Caki2 (cell line): Measurements from ENCODE around the gene SGTA. TPM values are rescaled to one million over a fixed set of nuclear protein-coding genes. Genes with fewer than 3 reads are reported as not detected.

Source experiments
- DNase-seq: peaks from one replicate; pipeline ENCODE4 v3.0.0-alpha.2; 2015; ENCODE audit warnings: low read depth
- in situ Hi-C: cut with HindIII; loops from 2 replicates; pipeline ENCODE4 v1.10.0; 2016; ENCODE audit warnings: low sequenced_read_pairs, low pct_unique_long_range_greater_than_20kb, mixed read lengths
- total RNA-seq: library from RNA; depleted of rRNA; stranded (reverse); fragments of >200 nt; shearing (Covaris generic); gene quantifications from 2 replicates; pipeline ENCODE4 v1.2.3, GENCODE V29; 2014; ENCODE audit warnings: low replicate concordance

The SGTA gene
- total RNA-seq, 1 experiment from 2014 or later: 62.5 TPM

DNA sequence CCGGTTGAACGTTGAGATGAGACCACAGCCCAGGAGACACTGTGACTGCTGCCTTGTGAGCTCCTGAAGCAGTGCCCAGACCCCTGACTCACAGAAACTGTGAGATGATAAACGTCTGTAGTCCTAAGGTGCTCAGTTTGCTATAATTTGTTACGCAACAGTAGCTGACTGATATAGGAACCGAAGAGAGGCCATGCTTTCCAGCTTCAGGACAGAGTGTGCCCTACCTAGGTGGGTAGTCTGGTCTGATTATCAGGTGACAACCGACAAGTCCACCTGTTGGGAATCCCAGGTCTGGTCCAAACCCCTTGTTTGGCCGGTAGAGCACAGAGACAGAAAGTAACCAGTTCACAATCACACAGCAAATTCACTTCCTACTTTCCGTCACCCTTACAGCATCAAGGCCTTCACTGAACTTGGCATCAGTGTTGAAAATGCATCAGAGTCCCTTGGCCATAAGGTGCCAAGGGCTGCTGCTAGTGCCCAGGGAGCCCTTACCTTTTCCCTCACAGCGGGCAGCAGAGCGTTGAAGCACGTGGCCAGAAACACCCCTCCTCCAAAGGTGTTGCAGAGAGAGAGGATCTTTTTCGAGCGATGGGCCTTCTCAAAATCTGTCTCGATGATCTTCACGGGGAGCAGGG is 46.4 kb downstream of the SGTA start:
- in situ Hi-C loops: no loop called here
- DNase-seq: no peak

DNA sequence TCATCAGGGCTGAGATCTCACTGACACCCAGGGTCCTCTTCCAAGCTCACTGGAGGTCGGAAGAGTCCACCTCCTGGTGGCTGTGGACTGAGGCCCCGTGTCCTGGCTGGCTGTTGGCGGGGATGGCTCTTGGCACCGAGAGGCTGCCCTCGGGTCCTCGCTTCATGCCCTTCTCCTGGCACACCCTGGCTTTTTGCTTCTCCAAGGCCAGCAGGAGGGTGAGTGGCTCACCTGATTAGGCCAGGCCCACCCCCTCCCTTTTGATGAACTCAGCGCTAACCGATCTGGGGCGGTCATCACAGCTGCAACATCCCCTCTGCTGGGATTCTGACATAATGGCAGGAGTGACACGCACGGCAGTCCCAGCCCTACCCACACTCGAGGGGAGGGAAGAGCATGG is 47.7 kb downstream of the SGTA start:
- in situ Hi-C loops: no loop called here
- DNase-seq: no peak

DNA sequence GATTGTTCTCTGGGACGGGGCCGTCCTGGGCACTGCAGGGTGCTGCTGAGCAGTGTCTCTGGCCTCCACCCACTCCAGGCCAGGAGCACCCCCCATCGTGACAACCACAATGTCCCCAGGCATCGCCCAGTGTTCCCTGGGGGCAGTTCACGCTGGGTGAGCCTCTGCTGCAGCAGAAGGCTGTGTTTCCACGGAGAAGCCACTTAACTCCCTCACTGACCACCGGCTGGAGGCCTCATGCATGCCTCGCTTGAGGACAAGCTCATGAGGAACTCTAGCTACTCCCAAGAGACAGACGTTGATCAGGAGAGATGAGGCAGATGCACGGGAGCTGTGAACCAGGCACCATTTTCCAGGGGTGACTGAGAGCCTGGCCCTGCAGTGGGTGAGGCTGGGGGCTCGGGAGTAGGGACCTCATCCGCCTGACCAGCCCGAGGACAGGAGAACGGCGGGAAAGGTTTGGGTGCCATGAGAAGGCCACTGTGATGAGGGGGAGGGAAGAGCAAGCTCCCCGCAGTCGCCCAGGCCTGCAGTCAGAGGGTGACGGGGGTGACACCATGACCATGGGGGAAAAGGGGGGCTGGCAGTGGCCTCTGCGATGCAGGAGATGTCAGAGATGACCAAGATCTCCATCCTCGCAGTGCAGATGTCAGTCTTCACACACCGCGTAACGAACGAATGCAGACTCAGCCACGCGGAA is 48.3 kb downstream of the SGTA start:
- DNase-seq: no peak
- in situ Hi-C loops: no loop called here

DNA sequence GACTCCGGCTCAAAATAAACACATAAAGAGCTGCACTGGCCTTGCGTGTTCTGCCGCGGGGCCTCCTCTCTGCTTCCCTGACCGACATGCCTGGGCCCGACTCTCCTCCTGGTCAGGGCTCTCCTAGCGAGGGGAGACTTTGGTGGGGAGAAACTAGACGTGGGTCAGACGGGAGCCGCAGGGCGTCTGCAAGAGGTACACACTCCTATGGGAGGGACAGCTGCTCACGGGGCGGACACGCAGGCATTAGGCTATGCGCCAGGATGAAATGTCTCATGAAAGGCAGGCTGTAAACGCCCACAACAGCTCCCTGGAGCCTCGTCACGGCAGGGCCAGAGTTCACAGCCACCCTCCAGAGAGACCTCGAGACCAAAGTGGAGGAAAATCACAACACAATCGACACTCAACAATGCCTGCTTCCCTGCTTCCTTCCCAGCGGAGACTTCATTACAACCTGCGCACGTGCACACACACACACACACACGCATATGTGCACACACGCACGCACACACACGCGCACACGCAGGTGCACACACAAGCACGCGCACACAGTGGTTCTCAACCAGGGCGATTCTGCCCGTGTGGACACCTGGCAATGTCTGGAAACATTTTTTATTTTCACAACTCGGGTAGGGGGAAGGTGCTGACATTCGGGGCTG is 49.0 kb downstream of the SGTA start:
- DNase-seq: no peak
- in situ Hi-C loops: no loop called here

DNA sequence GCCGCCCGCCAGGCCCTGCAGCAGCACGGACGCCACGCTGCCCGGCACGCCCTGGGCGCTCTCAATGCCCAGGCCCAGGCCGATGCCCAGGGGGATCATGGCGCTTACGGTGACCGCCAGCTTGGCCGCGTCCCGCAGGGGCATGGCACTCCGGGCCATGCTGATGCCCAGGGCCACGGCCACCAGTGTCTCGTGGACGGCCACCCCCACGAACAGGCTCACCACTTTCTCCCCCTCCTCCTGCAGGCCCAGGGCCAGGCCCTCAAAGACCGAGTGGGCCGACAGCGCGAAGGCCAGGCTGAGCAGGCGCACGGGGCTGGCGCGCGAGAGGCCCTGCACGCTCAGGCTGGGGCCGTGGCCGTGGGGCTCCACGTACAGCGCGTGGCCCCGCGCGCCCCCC is 50.2 kb downstream of the SGTA start:
- in situ Hi-C loops: no loop called here
- no peak for DNase-seq

DNA sequence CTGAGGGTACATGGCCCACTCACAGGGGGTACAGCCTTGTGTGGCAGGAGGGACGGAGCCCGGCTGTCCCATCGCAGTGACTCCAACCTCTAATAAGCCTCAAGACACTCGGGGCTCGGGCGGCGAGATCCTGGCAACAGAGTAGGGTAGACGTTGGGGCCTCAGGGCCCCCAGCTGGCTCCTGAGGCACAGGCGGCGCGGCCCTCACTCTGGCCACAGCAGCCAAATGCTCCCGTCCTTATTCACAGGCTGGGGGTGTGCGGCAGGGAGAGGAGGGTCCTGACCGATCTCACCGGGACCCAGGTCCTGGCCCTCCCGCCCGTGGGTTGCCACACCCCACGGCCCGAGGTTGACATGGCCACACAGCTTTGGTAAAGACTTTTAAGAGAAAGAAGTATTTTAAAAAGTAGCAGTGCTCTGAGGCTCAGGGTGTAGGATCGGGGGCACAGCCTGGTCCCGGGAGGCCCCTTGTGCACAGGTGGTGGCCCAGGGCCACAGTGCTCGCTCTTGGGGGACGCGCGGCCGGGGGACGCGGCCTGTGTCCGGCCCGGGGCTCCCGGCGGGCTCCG is 50.8 kb downstream of the SGTA start:
- DNase-seq: no peak
- in situ Hi-C loops: no loop called here

DNA sequence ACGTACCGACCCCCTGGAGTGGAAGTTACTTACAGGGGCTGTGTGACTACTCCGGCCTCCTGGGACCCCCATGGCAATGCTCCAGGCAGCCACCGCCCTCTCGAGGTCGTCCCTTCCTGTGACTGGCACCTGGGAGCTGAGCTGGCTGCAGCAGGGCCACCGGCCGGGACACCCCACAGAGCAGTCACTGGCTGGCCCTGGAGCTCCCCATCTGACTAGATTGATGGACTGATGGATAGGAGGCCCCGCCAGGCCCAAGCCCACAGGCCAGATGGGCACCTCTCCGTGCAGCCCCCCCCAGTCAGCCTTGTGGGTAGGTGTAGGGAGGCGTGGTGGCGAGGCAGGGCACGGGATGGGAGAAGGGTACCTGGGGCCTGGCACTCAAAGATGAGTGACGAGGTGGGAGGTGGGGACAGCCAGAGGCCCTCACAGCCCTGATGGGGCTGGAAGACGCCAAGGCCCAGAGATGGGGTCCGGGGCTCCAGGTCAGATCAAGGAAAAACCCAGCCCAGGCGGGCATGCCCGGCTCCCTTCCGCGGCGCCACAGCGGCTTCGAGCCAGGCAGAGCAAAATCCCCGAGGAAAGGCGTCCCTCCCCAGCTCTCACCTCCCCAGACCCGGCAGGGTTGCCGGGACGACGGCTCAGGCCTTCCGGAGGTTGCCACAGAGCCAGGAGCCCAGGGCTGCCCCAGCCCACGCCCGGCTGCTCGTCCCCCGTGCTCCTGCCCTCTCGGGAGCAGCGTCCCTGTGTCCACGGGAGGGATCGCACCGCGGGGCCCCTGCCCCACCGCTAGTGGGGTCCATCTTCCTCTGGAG is 51.7 kb downstream of the SGTA start:
- in situ Hi-C loops: no loop called here

DNA sequence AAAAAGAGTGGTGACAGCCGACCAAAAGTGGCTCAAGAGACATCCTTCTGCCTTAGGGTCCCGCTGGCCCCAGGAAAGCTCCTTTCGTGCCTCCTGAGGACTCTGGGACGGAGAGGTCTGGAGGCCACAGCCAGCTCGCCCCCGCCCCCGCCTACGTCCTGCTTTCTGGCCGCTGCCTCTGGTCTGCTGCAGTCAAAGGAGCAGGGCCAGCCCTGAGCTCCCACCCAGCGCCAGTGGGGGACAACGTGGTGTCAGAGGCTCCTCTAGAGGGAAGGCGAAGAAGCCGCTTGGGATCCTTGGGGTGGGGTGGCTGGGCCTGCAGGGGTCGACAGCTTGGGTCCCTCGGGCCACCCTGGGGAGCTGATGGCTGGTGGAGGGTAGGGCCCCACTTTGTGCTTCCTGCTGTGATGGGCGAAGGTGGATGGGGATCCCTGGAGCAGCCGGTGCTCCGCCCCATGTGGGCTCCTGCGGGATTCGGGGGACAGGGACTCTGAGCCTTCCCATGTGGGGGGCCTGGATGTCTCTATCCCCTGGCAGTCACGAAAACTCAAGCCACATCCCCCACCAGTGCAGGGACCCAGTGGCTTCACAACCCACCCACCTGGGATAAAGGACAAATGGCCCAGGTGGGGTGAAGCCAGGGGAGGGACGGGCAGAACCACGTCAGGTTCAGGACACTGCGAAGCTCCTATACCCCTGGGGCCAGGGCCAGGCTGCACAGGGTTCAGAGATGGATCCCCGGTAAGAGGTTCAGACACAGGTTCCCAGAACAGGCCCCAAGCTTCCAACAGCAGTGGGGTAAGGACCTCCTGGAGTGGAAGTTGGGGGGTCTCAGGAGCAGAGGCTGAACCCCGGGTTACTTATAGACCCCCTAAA is 52.9 kb downstream of the SGTA start:
- no peak for DNase-seq
- in situ Hi-C loops: no loop called here

More for the DNA sequence above, 51.7 kb downstream of the SGTA start:
- no peak for DNase-seq

DNA sequence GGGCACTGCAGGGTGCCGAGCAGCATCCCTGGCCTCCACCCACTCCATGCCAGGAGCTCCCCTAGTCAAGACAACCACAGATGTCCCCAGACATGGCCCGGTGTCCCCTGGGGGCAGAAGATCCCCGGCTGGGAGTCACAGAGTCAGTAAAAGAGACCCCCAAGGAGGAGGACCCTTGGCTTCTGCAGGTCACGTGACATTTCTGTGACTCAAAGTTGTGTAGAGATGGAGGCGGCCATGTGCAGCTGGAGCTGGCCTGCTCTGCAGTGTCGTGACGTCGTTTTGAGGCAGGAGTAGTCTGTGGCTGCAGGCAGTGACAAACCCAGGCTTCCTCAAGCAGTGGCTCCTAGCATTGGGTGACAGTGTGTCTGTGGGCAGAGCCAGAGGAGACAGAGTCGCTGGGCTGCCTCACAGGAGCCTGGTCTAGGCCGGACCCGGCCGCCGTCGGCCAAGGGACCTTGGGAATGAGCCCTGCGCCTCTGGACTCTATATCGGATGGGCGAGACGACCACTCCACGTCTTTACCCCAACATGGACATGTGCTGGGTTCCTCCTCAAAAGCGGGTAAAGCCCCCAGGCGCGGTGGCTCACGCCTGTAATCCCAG is 54.2 kb downstream of the SGTA start:
- in situ Hi-C loops: no loop called here
- no peak for DNase-seq

DNA sequence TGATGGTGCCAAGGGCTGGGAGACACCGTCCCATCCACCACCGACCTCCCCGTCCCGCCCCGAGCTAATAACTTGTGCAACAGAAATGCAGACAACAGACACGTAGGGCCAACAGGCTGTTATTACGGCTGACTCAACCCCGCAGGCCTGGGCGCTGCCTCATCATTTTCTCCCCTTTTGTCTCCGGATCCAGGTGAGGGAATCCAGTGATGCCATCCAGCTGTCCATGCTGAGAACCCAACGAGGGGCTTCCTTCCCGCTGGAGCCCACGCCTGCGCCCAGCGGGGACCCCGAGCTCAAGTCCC is 55.5 kb downstream of the SGTA start:
- no peak for DNase-seq

DNA sequence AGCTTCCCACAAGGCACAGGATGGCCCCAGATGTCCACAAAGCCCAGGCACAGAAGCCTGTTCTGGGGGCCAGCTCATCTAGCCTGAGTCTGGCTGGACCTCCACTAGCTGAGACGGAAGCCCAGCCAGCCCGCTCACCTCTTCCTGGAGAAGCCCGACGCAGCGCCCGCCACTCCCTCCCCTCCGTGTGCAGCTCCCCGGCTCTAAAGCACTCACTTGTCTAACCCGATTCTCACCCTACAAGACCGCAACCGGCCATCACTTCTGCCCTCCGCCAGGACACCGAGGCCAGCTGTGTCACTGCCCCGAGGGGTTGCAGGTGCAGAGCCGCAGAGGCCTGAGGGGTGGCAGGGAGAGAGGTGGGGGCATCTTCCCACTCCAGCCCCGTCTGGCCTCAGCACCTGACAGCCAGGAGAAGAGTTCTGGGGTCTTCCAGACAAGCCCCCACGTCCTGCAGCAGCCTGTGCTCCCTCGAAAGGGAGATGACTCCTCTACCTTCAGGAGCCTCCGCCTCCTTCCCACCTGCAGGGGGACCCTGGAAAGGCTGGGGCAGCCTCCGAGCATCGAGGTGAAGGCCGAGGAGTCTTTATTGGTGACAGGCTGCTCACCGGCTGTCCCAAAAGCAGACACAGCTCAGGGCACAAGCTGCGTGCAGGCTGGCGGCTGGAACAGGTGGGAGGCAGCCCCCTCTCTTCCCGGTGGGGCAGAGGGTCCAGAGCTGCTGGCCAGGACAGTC is 56.0 kb downstream of the SGTA start:
- in situ Hi-C loops: no loop called here
- DNase-seq: no peak

More for the DNA sequence above, 55.5 kb downstream of the SGTA start:
- in situ Hi-C loops: no loop called here

DNA sequence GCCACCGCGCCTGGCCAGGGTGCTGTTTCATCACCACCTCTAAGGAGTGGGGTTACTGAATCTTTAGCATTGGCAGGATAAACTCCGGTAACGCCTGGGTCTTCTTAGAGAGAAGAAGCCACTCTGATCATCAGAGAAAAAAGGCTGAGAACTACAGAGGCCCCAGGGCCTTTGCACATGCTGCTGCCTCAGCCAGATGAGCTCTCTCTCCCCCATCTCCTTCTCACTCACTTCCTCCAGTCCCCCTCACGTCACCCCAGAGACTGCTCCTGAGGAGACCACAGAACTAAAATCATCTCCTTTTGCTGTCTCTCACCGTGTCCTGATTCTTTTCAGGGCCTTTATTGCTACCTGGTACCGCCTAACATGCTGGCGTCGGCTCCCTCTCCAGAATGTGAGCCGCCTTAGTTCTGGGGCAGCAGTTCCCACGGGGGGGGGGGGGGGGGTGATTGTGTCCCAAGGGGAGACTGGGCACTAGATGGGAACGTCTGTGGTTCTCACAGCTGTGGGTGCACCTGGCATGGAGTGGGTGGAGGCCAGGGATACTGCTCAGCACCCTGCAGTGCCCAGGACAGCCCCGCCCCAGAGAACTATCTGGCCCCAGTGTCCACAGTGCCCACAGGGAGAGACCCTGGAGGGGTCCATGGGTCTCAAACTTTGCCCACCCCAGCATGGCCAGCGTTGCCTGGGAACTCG is 56.8 kb downstream of the SGTA start:
- in situ Hi-C loops: no loop called here
- no peak for DNase-seq

DNA sequence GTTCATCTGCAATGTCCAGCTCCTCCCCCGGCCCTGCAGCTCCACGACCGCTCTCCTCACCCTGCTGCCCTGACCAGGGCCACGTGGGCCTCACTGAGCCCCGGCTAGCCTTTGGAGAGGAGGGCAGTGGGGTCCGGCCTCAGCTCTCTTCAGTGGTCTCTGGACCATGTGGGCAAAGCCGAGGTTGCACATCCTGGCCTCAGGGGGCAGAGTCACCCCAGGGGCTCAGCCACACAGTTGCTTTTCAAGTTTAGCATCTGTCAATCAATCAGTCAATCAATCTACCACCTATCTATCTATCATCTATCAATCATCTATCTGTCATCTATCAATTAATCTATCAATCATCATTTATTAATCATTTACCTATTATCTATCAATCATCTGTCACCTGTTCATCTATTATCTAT is 58.9 kb downstream of the SGTA start:
- DNase-seq: no peak
- in situ Hi-C loops: no loop called here

DNA sequence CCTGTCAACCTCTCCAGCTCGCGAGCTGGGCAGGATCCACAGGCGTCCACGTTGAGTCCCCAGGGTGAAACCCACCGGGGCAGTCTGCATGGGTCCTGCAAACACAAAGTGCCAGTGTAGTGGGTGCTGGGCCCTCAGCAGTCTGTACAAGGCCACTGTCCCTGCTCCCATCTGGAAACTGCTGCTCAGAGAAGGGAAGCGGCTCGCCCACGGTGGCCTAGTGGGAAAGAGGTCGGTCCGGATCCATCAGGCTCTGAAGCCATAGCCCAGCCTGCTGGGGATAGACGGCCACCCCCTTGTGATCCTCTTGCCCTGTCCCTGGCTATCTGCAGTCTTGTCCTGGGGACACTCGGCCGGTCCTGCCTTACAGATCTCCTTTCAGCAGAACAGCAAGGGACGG is 59.3 kb downstream of the SGTA start:
- in situ Hi-C loops: no loop called here
- no peak for DNase-seq

DNA sequence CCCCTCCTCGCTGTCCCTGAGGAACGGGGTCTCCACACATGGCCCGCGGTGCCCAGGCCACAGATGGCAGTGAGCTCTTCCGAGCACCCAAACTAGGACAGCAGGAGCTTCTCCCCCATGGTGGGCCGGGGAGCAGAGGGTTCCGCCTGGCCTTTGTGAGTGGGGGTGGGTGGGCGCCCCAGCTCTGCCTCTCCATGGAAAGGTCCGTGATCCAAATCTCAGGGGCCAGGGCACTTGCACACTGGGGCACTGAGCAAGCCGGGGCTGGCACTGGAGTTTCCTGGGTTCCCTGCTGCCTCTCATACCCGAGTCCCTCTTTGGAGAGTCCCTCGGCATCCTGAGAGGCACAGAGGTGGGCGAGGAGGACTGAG is 59.7 kb downstream of the SGTA start:
- in situ Hi-C loops: no loop called here
- DNase-seq: no peak

DNA sequence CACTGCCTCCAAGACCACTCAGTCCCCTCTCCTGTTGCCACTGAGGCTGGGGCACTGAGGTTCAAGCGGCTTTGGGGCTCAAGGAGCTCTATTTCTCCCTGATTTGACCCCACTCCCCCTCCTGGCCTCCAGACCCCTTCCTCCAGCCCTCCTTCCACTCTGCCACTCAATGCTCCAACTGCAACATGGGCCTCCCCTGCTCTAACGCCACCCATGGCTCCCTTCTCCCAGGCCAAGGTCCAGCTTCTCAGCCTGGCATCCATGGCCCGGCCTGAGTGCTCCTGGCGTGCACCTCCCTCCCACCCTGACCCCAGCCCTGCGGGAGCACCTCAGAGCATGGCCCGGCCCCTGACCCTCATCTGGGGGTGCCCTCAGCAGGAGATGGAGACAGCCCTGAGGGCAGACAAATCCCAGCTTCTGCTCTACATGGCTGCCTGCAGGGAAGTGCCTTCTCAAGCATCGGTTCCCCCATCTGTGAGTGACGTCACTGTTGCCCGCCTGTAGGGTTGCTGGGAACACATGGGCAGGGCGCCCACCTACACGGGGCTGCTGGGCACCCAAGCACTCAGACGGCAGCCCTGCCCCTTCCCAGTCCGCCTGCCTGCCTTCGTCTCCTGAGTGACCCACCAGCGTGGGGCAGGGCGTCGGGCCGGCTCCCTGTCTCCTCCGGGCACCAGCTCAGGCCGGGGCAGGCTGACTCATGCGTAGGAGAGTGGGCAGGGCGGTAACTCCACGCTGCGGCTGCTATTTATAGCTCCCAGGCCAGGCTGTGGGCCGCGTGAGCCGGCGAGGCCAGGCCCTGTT is 60.3 kb downstream of the SGTA start:
- peak; percentile 27 for DNase-seq
- in situ Hi-C loops: no loop called here
